ENCODE results near the gene CCNI.
A peak's percentile ranks its signal among the peaks of the same experiment; 100 is the strongest.

Gene CCNI

GRCh38 chr4:77075869-77076799, at the start of gene CCNI:
CCNI (minus strand) TSS chr4:77075989; CDS start chr4:77066362, 9,627 bp downstream.
- Histone ChIP-seq H3K27me3 (ENCODE audit: insufficient read depth, low read length) (no peaks in the 10 kb centered on the region), H2AFZ (ENCODE audit: low read length) (peak within 1 kb of the TSS; percentile 48; the same call in 1 of the 2 replicates), H3K9me2 (ENCODE audit: low read depth, low read length) (no peaks in the 10 kb centered on the region), H4K20me1 (ENCODE audit: insufficient read depth, low read length) (no peaks in the 10 kb centered on the region), H3F3A (ENCODE audit: insufficient read depth, low read length) (no peaks in the 10 kb centered on the region), H3K9me3 (ENCODE audit: low read length) (no peaks in the 10 kb centered on the region), H3K36me3 (ENCODE audit: insufficient read depth, low read length) (peaks cover 4% of the 10 kb centered on the region; the same call in 1 of the 2 replicates), H3K4me3 (ENCODE audit: low read depth, low read length, poor library complexity, severe bottlenecking) (peak within 1 kb of the TSS; percentile 81), H3K79me2 (ENCODE audit: insufficient read depth, low read length) (peaks cover 44% of the 10 kb centered on the region), H3K9ac (ENCODE audit: low read length) (peak within 1 kb of the TSS; percentile 97), H3K27ac (ENCODE audit: low read depth, low read length, poor library complexity, severe bottlenecking) (peak within 1 kb of the TSS; percentile 92), H3K4me1 (ENCODE audit: insufficient read depth, low read length, severe bottlenecking) (peaks cover 52% of the 10 kb centered on the region), H3K4me2 (ENCODE audit: low read length) (peak within 1 kb of the TSS; percentile 99)
- TF ChIP-seq CTCF (IDR thresholded peaks at IDR 0.05; ENCODE audit: low read length) (no peak), EZH2 (IDR thresholded peaks at IDR 0.05; ENCODE audit: borderline replicate concordance, low read length) (no peak)

GRCh38 chr4:77124576-77124975, 48.8 kb upstream of the CCNI start:
- Histone ChIP-seq H3F3A (ENCODE audit: insufficient read depth, low read length) (0 out of 2 replicates have a peak, but pooled peaks cover 3% of the 10 kb centered on the region), H3K27me3 (ENCODE audit: insufficient read depth, low read length) (no peaks in the 10 kb centered on the region), H3K4me3 (ENCODE audit: low read depth, low read length, poor library complexity, severe bottlenecking) (no peak overlapping the region), H3K4me1 (ENCODE audit: insufficient read depth, low read length, severe bottlenecking) (peaks cover 69% of the 10 kb centered on the region), H2AFZ (ENCODE audit: low read length) (no peak overlapping the region), H3K27ac (ENCODE audit: low read depth, low read length, poor library complexity, severe bottlenecking) (peak overlapping the region; percentile 50), H3K9me2 (ENCODE audit: low read depth, low read length) (no peaks in the 10 kb centered on the region), H4K20me1 (ENCODE audit: insufficient read depth, low read length) (no peaks in the 10 kb centered on the region), H3K9ac (ENCODE audit: low read length) (no peak overlapping the region), H3K79me2 (ENCODE audit: insufficient read depth, low read length) (no peaks in the 10 kb centered on the region), H3K4me2 (ENCODE audit: low read length) (no peak overlapping the region), H3K36me3 (ENCODE audit: insufficient read depth, low read length) (no peaks in the 10 kb centered on the region), H3K9me3 (ENCODE audit: low read length) (no peaks in the 10 kb centered on the region)
- TF ChIP-seq CTCF (IDR thresholded peaks at IDR 0.05; ENCODE audit: low read length) = no peak
- no peak for TF ChIP-seq EZH2 (IDR thresholded peaks at IDR 0.05; ENCODE audit: borderline replicate concordance, low read length)

GRCh38 chr4:77123411-77123810, 47.6 kb upstream of the CCNI start:
- no peak overlapping the region for H3K4me2 ChIP-seq (ENCODE audit: low read length)
- H3K9me3 ChIP-seq (ENCODE audit: low read length) = no peaks in the 10 kb centered on the region
- no peak overlapping the region for H3K4me3 ChIP-seq (ENCODE audit: low read depth, low read length, poor library complexity, severe bottlenecking)
- H3K79me2 ChIP-seq (ENCODE audit: insufficient read depth, low read length) = no peaks in the 10 kb centered on the region
- no peaks in the 10 kb centered on the region for H4K20me1 ChIP-seq (ENCODE audit: insufficient read depth, low read length)
- no peak overlapping the region for H3K9ac ChIP-seq (ENCODE audit: low read length)
- H2AFZ ChIP-seq (ENCODE audit: low read length) = no peak overlapping the region
- no peaks in the 10 kb centered on the region for H3K36me3 ChIP-seq (ENCODE audit: insufficient read depth, low read length)
- 0 out of 2 replicates have a peak, but pooled peaks cover 3% of the 10 kb centered on the region for H3F3A ChIP-seq (ENCODE audit: insufficient read depth, low read length)
- no peak for TF ChIP-seq CTCF (IDR thresholded peaks at IDR 0.05; ENCODE audit: low read length)
- peaks cover 66% of the 10 kb centered on the region for H3K4me1 ChIP-seq (ENCODE audit: insufficient read depth, low read length, severe bottlenecking)
- H3K27me3 ChIP-seq (ENCODE audit: insufficient read depth, low read length) = no peaks in the 10 kb centered on the region
- no peaks in the 10 kb centered on the region for H3K9me2 ChIP-seq (ENCODE audit: low read depth, low read length)
- H3K27ac ChIP-seq (ENCODE audit: low read depth, low read length, poor library complexity, severe bottlenecking) = peak overlapping the region; percentile 50
